ENCODE results near the gene ATG16L2.
"Not testable (repeated sequence)": the region's sequence is repeated elsewhere in the genome, so short reads cannot be mapped to it uniquely, and the experiment has no call there.

Gene ATG16L2

DNA sequence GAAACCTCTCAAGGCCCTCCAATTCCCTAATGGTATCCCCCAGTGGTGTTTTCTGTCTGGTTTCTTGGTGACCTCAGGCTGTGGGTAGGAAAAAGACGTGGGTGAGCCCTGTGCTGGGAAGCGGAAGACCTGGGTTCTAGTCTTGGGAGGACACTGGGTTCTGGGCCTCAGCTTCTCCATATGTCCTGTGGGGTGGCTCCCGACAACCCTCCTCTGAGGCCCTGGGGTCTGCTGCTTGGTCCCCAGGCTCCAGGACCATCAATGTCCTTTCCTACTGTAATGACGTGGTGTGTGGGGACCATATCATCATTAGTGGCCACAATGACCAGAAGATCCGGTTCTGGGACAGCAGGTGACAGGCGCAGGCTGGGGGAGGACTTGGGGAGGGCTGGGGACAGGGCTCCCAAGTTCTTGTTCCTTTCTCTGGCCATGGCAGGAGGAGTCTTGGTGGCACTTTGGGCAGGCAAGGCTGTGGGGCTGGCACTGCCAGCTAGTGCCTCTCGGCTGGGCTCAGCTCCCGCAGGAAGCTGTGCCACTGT, 12.8 kb downstream of the ATG16L2 start:
- DNase-seq = no peak

- not testable (repeated sequence) for DNase-seq
Observed at GRCh38 chr11:72827656-72828055, 13.4 kb downstream of the ATG16L2 start.

DNA sequence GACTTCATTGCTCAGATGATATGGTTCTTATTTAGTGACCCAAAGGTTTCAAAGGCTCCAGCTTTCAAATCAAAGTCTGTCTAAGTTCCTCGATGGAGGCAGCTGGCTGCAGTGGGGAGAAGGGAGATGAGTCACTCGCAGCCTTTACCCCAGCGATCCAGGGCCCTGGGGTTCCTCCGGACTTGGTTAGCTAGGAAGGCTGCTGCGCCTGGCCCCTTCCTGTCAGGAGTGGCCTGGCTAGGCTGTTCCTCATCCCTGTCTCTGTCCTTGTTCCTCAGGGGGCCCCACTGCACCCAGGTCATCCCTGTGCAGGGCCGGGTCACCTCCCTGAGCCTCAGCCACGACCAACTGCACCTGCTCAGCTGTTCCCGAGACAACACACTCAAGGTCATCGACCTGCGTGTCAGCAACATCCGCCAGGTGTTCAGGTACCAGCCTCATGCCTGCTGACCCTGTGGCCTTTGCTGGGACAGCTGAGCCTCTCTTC, 13.9 kb downstream of the ATG16L2 start:
- no peak for DNase-seq

GRCh38 chr11:72828692-72829101, 14.5 kb downstream of the ATG16L2 start:
- no peak for DNase-seq

GRCh38 chr11:72829178-72829577, 15.0 kb downstream of the ATG16L2 start:
- DNase-seq = no peak

GRCh38 chr11:72829884-72830533, 15.8 kb downstream of the ATG16L2 start:
- DNase-seq = no peak

DNA sequence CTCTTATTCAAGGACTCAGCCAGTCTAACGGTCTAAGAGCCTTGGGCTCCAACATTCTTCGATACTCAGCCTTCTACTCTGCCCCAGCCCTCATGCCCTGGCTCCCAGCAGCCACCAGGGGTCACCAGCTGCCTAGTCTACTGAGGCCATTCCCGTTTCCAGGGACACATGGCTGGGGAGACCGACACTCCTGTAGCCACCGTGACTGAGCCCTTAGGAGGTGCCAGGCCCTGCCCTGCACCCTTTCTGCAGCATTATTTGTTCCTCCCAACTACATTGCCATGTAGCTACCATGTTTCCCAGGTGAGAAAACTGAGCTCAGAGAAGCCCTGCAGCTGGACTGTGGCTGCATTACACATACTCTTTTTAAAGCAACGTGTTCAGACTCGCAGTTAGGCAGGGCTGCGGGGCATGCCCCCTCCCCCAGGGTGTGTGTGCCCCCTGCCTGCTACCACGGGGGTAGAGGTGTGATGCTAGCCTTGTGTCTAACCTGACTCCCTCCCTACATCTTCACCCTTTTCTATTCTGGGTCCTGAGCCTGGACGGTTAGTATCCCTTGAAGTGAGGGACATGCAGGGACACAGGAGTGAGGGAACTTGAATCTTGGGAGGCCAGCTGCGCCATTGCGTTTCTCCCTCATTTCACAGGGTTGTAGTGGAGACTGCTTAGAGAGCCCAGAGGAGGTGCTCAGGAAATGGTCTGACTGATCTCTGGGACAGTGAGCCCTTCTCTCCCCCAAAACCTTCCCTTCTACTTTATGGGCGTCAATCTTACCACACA, 17.5 kb downstream of the ATG16L2 start:
- DNase-seq = peak; percentile 88

- no peak for DNase-seq
Observed at GRCh38 chr11:72832301-72833082, 18.3 kb downstream of the ATG16L2 start.

- no peak for DNase-seq
Observed at GRCh38 chr11:72833083-72833733, 19.0 kb downstream of the ATG16L2 start.

DNA sequence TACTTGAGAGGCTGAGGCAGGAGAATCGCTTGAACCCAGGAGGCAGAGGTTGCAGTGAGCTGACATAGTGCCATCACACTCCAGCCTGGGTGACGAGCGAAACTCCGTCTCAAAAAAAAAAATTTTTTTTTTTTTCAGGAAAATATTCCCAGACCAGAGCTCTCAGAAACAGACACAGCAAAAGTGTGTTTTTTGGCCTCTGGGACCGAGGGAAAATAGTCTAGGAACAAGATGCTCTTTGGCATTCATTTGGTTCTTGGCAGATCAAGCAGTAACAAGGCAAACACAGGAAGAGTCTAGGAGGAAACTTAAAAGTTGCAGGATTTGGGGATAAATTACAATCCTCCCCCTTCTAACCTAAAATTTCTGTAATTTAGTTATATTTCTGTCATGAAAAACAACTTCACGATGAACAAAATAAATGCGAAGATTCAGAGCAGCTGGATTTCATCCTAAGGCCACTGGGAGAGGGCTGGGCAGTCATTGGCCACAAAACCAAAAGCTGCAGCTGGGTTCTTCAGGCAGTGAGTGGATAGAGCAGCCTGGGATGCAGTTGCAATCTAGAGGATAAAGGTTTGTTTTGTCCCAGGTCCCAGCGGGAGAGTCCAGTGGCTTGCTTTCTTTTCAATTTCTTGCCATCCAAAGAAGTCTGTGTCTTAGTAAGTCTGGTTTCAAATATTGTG, 19.7 kb downstream of the ATG16L2 start:
- DNase-seq = no peak

- DNase-seq = no peak
Observed at GRCh38 chr11:72834905-72835304, 20.7 kb downstream of the ATG16L2 start.

- DNase-seq = peak; percentile 28
Observed at GRCh38 chr11:72836111-72836510, 21.9 kb downstream of the ATG16L2 start.

DNA sequence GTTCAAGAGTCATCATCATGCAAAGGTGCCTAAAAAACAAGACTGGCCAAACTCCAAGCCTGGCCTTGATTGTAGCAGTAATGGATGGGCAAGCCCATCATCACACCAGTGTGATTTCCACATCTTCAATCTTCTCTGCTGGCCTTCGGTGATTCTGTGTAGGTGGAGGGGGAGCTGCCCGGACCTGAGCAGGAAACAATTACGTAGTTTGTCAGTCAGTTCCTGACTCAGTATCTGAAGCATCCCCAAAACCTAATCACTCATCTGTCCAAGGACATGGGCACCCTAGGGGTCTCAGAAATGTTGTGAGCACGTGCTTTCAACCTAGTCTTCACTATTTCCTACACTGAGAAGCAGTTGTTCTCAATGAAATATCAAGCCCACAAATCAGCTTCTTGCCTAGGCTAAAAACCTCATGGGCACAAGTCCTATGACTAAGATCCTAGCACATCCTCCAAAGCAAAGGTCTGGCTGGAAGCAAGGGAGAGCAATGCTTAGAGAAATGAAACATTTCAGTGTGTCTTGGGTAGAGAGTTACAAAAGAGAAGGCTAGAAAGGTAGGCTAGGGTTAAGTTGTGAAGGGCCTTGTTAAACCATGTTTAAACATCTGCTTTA, 24.6 kb downstream of the ATG16L2 start:
- DNase-seq = no peak

GRCh38 chr11:72840780-72841179, 26.6 kb downstream of the ATG16L2 start:
- no peak for DNase-seq

DNA sequence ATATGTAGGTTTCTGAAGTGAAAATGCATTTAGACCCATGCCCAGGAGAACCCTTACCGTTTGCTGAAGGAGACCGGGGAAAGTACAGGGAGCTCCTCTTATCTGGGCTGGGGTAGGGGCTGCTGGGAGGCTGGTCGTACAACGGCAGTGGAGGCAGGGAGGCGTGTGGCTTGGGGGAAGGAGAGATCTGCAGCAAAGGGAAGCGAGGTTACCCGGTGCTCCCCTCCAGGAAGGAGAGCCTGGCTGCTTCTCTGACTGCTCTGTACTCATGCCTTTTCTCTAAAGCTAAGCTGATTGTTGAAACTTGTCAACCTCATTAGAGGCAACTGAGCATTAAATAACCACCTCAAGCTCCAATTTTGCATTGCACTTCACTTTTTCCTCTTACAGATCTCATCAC, 27.2 kb downstream of the ATG16L2 start:
- no peak for DNase-seq

DNA sequence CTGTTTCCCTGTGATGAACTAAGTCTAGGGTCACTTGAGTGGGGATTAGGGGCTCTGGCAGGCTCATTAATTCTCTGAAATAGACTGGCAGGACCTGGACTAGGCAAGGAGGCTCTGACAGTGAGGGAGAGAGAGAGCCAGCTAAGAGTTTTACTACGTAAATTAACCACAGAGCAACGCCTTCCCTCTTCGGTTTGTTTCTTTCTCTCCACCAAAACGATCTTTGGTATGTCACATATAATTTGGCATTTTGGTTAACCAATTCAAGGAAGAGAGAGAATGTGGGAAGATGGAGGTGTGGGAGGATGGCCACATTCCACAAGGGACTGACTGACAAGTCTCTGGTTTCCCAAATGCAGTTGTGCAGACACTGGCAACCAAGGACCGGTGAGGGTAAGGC, 27.9 kb downstream of the ATG16L2 start:
- DNase-seq = peak; percentile 11

DNA sequence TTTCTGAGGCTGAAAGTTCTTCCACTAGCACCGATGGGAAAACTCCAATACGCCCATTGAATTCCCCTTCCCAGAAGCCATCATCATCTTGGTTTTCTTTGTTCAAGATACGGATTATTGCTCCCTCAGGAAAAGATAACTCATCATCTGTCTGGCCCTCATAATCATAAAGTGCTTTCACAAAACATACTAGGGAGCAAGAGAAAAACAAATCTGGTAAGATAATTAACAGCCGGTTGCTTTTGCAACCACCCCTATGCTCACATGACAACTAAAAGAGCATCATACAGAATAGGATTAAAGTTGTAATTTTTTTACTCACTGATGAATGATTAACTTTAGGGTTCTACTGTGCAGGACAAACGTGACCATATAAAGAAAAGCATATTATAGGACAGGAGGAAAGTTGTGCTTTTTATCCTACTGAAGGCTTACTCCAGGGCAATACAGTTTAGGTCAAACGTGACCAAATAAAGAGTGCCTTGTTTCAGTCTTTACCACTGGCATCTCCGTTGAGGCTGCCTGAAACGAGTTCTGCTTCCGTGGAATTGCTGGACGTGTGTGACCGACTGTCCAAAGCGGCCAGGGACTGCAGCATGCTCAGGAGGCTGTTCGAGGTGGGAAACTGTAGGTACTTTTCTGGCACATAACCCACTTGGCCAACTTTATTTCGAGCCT, 28.6 kb downstream of the ATG16L2 start:
- DNase-seq = no peak

DNA sequence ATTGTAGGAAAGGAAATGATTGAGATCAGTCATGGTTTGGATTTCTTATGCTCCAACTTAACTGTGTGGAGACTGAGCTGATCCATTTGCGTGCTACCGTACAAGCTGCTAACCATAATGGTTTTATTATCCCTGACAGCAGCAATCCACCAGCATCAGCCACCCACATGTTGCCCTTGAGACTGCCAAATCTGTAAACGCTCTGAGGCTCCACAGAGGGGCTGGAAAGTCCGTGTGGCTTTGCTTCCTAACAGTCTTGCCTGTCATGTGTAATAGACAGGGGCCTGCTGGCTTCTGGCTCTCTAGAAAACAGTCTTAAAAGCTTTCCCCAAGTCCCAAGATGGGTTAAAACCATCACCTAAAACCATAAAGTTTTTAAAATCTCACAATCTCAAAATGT, 30.1 kb downstream of the ATG16L2 start:
- DNase-seq = peak; percentile 45

DNA sequence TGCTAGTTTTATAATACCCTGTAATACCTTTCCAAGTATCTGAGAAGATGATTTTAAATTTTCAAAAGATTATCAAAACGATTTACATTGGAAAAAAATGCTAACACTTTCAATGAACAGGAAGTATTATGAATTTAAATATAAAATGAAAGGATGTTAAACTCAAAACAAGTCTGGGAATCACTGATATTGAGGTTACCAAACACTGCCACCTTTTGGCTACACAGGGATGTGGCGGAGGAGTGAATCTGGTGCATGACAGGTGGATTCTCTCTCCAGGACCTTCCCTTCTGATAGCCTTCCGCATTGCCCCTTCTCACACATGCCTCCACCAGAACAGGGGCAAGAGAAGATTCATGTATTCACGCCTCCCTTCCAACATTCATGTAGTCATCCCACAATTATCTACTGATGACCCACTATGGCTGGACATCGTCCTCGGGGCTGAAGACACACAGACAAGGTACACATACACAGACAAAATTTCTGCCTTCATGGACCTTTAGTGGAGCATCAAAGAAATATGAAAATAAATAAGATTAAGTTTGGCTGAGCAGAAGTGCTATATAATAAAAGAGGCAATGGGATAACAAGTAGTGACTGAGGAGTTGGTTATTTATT, 34.7 kb downstream of the ATG16L2 start:
- DNase-seq = peak; percentile 50

DNA sequence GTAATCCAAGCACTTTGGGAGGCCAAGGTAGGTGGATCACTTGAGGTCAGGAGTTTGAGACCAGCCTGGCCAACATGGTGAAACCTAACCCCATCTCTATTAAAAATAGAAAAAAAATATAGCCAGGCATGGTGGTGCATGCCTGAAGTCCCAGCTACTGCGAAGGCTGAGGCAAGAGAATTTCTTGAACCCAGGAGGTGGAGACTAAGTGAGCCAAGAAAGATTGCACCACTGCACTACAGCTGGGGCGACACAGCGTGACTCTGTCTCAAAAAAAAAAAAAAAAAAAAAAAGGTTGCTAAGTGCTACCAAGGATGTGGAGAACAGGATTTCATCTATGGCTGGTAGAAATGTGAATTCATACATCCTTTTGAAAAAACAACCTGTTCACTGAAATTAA, 36.6 kb downstream of the ATG16L2 start:
- no peak for DNase-seq

GRCh38 chr11:72851726-72852125, 37.5 kb downstream of the ATG16L2 start:
- no peak for DNase-seq

Measured in NCI-H82 (cell line).